Measurements from ENCODE around the gene SLFNL1.

Gene SLFNL1

DNA sequence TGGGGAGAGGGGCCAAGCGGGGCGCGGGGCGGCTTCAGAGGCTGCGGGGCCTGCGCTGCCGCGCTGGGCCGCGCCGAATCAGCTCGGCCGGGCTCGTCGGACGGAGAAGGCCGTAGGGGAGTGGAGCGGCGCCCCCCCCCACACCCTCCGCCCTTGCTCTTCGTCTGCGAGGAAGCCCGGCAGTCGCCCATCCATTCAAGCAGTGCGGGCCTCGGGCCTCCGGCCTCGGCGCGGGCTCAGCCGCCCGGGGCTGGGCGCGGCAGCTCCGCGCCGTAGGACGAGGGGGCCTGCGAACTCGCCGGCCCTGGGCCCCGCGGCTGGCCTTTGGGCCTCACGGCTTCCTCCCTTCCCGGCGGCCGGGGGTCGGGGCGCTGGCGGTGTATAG lies 41.5 kb downstream of the SLFNL1 start:
- no peak for DNase-seq (ENCODE audit: low read depth)
- TF ChIP-seq CTCF (IDR thresholded peaks at IDR 0.05; ENCODE audit: control insufficient read depth, extremely low read depth, insufficient read depth) = no peak
- H3K4me3 ChIP-seq (ENCODE audit: low read depth, low read length) = peak overlapping the region; percentile 75

DNA sequence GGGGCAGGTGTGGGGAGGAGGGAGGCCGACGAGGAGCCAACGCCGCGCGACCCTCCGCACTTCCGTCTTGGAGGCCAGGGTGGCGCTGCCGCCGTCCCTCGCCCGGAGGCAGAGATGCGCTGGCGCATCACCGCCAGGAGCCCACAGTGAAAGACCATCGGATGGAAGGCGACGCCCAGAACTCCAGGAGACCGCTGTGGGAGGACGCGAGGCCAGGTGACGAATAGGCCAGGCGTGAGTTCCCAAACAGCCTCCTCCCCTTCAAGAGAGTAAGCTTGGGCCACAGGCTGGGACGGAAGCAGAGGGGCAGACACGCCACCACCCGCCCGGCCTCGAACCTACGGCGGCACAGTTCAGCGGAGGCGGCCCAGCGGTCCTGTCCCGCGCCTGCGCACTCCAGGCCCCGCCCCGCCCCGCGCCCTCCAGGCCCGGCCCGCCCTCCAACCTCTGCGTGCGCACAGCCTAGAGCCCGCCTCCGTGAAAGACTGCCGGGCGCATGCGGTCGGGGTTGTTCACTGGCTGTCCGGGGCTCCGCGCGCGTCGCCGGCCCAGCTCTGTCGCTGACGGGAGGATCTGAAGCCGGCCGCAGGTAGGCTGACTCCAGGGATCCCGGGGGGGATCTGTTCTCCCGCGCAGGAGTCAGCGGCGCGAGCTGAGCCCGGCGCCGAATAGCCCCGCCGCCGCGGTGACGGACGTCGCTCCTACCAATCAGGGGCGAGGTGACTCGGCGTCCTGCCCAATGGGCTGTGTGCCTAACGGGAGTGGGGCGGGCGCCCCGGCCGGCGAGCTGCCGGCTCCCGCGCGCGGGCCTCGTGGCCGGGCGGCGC lies 42.1 kb downstream of the SLFNL1 start, which contains the start of gene CTPS1:
TSS of gene CTPS1 (plus strand) at position 456 of the 827 bp plus-strand sequence. CDS start 3,595 bp downstream, outside the sequence.
- DNase-seq (ENCODE audit: low read depth) = peak; percentile 72
- peak within 1 kb of the TSS; percentile 75 for H3K4me3 ChIP-seq (ENCODE audit: low read depth, low read length)
- TF ChIP-seq CTCF (IDR thresholded peaks at IDR 0.05; ENCODE audit: control insufficient read depth, extremely low read depth, insufficient read depth) = peak; percentile 23; the same call in 1 of the 2 replicates

DNA sequence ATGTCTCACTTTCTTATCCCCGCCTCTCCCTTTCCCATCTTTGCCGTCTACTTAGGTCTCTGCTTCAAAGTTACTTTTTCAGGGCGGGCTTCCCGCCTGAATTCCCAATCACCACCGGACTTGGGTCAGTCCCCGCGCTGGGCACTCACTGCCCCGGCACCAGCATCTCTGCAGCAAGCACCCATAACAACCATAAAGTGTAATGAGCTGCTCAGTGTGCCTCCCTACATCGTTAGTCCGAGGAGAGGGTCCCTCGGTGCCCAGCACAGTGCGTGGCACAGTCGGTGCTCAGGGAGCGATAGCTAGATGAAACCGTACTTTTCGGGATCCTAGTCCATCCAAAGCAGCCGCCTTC lies 42.7 kb downstream of the SLFNL1 start:
- DNase-seq (ENCODE audit: low read depth) = no peak
- H3K4me3 ChIP-seq (ENCODE audit: low read depth, low read length) = peak overlapping the region; percentile 75

DNA sequence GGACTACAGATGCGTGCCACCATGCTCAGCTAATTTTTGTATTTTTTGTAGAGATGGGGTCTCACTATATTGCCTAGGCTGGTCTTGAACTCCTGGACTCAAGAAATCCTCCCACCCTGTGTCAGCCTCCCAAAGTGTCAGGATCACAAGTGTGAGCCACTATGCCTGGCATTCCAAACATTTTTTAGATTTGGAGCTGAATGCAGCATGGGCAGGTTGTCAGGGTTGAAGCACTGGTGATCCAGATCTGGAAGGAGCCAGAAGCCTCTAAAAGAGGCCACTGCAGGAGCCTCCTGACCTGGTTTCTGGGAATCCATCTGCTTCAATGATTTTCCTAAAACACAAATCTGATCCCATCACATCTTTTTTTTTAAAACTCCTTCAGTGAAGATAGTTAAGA lies 43.8 kb downstream of the SLFNL1 start:
- H3K4me3 ChIP-seq (ENCODE audit: low read depth, low read length) = no peak overlapping the region
- no peak for DNase-seq (ENCODE audit: low read depth)
- TF ChIP-seq CTCF (IDR thresholded peaks at IDR 0.05; ENCODE audit: control insufficient read depth, extremely low read depth, insufficient read depth) = no peak

More for the DNA sequence above, 42.7 kb downstream of the SLFNL1 start:
- TF ChIP-seq CTCF (IDR thresholded peaks at IDR 0.05; ENCODE audit: control insufficient read depth, extremely low read depth, insufficient read depth) = no peak

DNA sequence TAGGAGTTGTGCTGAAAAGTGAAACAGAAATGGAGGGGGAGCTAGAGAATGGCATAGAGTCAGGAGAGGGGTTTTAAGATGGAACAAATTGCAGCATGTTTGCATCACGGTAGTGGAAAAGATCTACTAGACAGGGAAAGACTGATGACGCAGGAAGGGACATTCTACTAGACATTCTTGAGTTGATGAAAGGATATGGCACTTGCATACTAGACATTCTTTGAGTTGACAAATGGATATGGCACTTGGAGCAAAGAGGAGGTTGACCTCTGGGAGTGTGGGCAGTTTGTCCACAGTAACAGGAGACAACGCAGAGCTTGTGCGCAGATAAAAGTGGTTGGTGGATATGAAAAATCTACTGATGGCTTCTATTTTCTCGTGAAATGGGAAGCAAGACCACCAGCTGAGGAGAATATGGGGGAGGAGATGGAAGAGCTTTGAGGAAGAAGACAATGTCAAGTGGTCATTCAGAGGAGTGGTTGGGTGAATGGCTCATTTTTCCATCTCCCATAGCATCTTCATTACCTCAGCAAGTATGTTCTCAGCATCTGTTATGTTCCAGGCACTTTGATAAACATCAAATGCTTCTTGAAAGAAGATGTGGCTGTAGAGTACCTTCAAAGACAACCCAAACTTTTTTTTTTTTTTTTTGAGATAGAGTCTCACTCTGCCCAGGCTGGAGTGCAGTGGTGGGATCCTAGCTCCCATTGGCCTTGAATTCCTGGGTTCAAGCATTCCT lies 44.4 kb downstream of the SLFNL1 start:
- no peak for DNase-seq (ENCODE audit: low read depth)
- H3K4me3 ChIP-seq (ENCODE audit: low read depth, low read length) = no peak overlapping the region
- no peak for TF ChIP-seq CTCF (IDR thresholded peaks at IDR 0.05; ENCODE audit: control insufficient read depth, extremely low read depth, insufficient read depth)

DNA sequence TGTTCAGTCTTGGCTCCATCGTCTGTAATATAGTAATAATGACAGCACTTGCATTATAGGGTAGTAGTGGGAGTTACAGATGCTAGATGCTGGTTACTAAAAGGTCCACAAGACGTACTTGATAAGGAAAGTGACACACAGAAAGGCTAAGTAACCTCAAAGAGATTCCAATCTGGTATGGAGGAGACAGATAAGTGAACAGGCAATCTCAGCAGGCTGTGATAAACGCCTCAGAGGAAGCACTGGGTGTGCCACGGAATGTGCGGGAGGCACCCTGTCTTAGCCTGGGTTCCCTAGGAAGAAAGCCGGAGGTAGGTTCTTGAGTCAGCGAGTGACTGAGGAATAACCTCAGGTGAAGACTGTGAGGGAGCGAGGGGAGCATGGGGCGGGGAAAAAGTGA lies 46.6 kb downstream of the SLFNL1 start:
- no peak for TF ChIP-seq CTCF (IDR thresholded peaks at IDR 0.05; ENCODE audit: control insufficient read depth, extremely low read depth, insufficient read depth)
- H3K4me3 ChIP-seq (ENCODE audit: low read depth, low read length) = no peak overlapping the region
- DNase-seq (ENCODE audit: low read depth) = no peak

Data from LNCaP clone FGC (cell line).